HG03066 (cell line): ENCODE measurements around the gene ANKRD11.

Source experiments
- ATAC-seq: cut with Tn5 transposase; IDR thresholded peaks from one replicate; pipeline ENCODE4 v1.9.1; 2021; ENCODE audit warnings: low read depth; ENCODE audit not compliant: unreplicated experiment

Gene ANKRD11

DNA sequence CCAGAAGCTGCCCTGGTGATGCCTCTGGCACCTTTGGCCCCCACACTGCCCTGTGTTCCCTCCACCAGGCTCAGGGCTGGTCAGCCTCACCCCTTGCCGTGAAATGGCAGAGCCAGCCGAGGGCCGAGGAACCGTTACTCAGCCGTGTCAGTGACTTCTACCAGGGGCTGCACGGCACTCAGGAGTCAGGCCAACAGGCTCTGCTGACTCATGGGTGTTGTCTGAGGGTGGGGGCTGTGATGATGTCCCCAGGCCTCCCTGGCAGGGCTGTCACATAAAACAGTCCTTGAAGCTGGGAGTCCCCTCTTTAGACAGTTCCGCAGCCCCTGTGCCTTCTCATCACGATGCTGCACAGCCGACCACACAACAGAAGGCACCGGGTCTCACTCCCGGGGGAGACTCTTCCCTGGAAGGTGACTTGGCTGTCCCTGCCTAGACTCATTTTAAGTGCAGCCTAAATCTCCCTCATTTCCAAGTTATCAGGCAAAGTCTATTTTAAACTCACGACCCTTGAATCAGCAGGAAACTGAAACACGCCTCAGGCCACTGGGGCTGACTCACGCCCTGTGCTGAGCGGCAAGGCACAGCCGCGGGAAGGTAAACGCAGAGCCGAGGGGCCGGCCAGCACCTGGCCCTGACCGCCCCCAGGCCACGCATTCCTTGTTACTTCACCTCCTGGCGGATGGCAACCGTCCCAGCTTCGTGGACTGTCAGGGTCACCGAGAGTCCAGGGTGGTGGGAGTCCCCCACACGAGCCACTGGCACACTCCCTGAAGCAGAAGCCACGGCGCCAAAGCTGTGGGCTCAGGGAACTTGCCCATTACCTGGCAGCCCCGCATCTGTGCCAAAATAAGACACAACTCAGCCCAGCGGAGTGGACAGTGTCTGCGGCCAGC, 170.2 kb downstream of the ANKRD11 start:
- no peak for ATAC-seq

- ATAC-seq, result no peak
Observed at GRCh38 chr16:89319631-89319885, 170.8 kb downstream of the ANKRD11 start.

GRCh38 chr16:89318871-89319630, 171.3 kb downstream of the ANKRD11 start:
- no peak for ATAC-seq

DNA sequence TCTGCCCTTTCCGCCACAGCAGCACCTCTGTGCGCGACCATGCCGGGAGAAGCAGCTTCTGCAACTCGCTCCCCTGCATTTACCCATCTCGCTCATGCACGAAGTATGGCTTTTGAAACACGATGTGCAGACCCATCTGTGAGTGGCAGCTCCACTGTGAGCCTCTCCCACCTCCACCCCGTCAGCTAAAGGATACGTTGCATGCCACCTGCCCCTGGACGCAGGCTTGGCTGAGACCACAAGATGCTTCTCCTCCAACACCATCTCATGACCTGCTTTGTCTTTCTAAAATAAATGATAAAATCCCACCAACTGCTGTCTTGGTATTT, 172.0 kb downstream of the ANKRD11 start:
- no peak for ATAC-seq

GRCh38 chr16:89317729-89318429, 172.5 kb downstream of the ANKRD11 start:
- ATAC-seq, result no peak

- no peak for ATAC-seq
Observed at GRCh38 chr16:89317101-89317671, 173.2 kb downstream of the ANKRD11 start.

DNA sequence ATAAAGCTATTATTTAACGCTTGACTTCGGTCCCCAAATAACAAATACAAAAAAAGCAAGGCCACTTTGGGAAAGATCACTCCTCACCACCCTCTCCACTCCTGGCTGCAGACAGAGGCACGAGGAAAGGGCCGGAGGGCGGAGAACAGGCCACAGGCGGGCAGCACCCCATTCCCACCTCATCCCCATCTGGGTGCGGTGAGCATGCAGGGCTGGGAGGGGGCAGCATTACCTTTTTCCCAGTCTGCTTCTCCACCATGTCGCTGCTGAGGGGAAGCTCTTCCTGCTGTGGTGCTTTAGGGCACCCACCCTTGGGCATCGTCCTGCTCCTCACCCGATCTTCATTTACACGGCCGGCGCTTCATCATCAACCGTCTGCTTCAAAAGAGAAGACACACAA, 173.7 kb downstream of the ANKRD11 start:
- ATAC-seq, result no peak

DNA sequence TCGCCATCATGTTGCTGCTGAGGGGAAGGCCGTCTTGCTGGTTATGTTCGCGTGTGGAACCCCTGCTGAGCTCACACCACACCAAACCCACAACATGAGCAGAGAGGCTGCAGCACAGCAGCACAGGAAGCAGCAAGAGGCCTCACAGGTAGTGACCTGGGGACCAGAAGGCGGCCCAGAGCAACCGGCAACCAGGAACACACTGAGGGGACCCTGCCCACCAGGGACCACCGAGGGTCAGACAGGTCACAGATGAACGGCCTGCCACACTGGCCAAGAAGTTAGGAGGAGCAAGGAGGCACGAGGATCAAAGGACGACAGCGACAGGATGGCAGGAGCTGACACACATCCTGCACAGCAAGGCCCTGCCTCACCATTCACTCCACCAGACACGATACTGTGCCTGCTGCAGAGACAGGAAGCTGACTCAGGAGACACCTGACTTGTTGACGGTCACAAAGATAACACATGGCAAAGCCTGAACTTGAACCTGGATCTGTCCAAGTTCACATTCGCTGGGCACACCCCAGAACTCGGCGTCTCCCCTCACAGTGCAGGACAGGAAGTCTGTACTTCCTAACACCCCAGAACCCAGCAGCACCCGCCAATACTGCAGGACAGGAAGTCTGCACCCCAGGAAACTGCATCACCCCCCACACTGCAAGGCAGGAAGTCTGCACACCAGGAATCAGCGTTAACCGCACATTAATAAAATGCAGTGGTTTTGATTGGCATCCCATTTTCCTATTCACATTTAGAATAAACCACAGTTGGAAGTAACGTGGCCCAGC, 174.4 kb downstream of the ANKRD11 start:
- no peak for ATAC-seq

GRCh38 chr16:89315271-89315670, 175.1 kb downstream of the ANKRD11 start:
- ATAC-seq, result no peak

GRCh38 chr16:89314854-89315253, 175.5 kb downstream of the ANKRD11 start:
- no peak for ATAC-seq

DNA sequence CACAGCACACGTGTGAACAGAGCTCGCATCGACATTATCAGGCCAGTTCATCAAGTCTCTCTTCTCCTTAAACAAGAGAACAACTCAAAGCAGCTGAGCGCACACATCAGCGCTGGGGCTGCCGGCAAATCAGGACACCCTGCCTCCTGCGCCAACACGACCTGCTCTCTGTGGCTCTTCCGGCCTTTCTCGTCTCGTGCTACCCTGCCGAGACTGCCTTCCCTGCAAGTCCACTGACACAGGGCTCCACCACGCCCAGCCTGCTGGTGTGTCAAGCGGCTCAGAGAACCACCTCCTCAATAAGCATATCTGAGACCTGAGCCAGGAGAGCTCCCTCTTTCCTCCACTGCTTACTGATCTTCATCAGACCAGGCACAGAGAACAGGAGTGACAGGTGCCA, 176.0 kb downstream of the ANKRD11 start:
- no peak for ATAC-seq

- no peak for ATAC-seq
Observed at GRCh38 chr16:89313583-89313982, 176.8 kb downstream of the ANKRD11 start.

GRCh38 chr16:89312598-89313299, 177.6 kb downstream of the ANKRD11 start:
- ATAC-seq, result no peak

GRCh38 chr16:89312194-89312593, 178.2 kb downstream of the ANKRD11 start:
- no peak for ATAC-seq

GRCh38 chr16:89311636-89312035, 178.7 kb downstream of the ANKRD11 start:
- no peak for ATAC-seq

DNA sequence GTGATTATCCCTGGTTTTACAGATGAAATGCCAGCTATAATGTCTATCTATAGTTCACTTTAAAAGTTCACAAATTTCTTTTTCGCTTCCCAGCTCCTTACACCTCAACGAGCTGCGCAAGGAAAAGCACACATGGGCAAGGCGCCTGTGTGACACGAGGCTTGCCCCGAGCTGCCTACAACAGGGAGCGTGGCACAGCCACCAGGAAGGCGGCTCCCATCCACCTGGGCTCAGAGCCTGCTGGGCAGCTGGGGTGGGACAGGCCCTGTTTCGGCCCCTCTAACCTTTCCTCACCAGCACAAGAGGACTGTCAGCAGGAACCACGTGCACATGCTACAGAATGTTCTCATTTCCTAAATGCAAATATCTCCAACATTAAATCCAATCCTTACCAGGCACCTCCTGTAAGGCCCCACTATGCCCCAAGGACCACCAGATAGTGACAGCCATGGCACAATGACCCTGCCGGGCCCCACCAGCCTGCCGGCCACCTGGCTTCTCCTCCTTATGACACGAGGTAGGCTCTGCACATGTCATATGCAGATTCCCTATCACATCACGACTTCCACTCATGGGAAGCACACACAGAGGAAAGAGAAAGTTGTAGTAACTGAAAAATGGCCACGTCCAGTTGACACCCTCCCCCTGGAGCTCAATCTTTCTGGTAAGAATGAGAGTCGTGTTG, 180.8 kb downstream of the ANKRD11 start:
- ATAC-seq, result no peak

DNA sequence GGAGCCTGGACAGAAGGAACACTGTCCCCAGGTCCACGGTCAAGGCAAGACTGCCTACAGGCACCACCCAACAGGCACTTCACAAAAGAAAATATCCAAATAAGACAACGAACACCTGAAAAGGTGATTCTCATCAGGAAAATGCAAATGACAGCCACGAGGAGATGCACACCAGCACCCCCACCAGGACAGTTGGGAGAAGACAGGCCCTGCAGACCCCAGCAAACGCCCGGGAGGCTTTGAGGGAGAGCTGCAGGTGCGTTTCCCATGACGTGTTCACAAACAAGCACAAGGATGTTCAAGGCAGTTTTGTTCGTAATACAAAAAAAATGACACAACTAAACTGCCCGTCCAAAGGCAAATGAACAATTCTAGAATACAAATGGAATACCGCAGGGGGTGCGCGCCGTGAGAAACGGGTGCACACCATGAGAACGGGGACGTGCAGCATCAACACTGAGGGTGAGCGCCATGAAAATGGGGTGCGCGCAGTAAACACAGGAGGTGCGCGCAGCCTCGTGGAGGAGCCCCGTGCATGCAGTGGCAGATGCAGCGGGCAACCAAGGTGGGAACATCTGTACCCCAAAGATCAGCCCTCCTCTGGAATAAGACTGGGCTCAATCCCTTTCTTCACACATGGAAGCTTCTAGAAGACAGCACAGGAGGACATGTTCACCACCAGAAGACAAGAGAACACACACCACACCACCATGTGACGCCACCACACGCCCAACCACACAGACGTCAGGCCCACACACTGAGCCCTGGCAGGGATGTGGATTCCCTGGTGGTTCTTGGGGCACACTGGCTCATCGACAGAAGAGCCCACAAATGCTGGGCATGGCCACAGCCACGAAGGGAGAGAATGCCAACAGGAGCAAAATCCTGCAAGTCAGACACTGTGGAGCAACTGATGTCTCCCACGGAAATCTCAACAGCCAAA, 181.7 kb downstream of the ANKRD11 start:
- ATAC-seq, result no peak

DNA sequence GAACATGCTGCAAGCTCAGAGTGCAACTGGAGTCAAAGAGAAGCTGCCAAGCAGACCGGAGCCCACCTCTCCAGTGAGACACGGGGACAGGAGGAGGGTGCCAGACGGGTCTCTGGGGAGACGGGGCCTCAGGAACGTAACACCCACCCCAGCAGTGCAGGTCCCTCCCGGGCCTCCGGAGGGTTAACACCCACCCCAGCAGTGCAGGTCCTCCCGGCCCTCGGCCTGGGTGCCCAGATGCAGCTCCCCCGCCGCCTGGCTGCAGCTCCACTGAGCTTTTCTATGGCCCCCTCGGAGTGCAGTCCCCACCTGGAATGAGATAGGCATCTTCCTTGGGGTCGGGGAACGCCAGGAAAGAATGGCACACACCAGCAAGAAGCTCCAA, 182.9 kb downstream of the ANKRD11 start:
- no peak for ATAC-seq
